ENCODE data around the gene MYO10. TPM values are rescaled to one million over a fixed set of nuclear protein-coding genes. Genes with fewer than 3 reads are reported as not detected.

The MYO10 gene
- total and polyA plus RNA-seq, 4 donors, result 4.8 to 19.8 (median 11.5) TPM

DNA sequence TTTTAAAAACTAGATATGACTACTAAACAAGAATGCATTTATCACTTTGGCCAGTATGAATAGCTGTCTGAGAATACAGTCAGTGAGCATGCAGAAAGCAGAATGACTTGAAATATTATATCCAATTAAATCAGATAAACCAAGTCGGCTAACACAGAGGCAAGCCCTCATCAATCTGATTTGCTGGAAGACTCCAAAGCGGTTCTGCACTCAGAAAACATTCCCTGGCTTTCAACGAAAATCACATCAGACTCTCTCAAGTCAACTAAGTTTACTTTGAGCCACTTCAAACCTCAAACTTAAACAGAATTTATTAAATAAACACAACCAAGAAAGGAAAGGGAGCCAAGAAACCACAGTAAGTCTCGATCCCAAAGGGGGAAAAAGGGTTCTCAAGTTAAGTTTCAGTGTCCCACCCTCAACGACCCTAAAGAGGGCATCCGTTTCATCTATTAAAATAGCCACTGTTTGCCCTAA lies 1.4 kb downstream of the MYO10 start:
- H3K4me1 ChIP-seq (ENCODE audit: control insufficient read depth in 1 of 2, insufficient read depth in 2 of 2, low read length in 2 of 2), result no peaks in the 10 kb centered on the region
- H3K9me3 ChIP-seq (ENCODE audit: control insufficient read depth, low read length), result no peaks in the 10 kb centered on the region
- peak overlapping the region; percentile 31 to 59 for H3K4me3 ChIP-seq (ENCODE audit: low read length in 2 of 2)
- intact Hi-C loops (cut with DNase I), result loop anchor here (2.0 to 10.0 kb wide), 8 partner anchors 63 to 253 kb away; no protein-coding TSS in a partner anchor
- no peak overlapping the region for H3K27ac ChIP-seq (ENCODE audit: low read depth in 1 of 2, low read length in 2 of 2)
- DNase-seq (no peak), ATAC-seq (ENCODE audit: low FRiP score) (no peak)
- H3K36me3 ChIP-seq (ENCODE audit: control insufficient read depth in 1 of 2, insufficient read depth in 2 of 2, low read length in 1 of 2), result no peaks in the 10 kb centered on the region
- 4 to 7% methylated on average over 6 of the region's 6 CpGs for WGBS, 2 donors
- H3K27me3 ChIP-seq (ENCODE audit: control insufficient read depth in 1 of 2, insufficient read depth in 2 of 2, low read length in 1 of 2), result no peaks in the 10 kb centered on the region

GRCh38 chr5:16934123-16934522 lies 2.0 kb downstream of the MYO10 start:
- Histone ChIP-seq H3K27me3 (ENCODE audit: control insufficient read depth in 1 of 2, insufficient read depth in 2 of 2, low read length in 1 of 2) (no peaks in the 10 kb centered on the region), H3K4me1 (ENCODE audit: control insufficient read depth in 1 of 2, insufficient read depth in 2 of 2, low read length in 2 of 2) (no peaks in the 10 kb centered on the region), H3K36me3 (ENCODE audit: control insufficient read depth in 1 of 2, insufficient read depth in 2 of 2, low read length in 1 of 2) (no peaks in the 10 kb centered on the region), H3K4me3 (ENCODE audit: low read length in 2 of 2) (peak overlapping the region in 1 of 2 donors; percentile 50), H3K9me3 (ENCODE audit: control insufficient read depth, low read length) (no peaks in the 10 kb centered on the region), H3K27ac (ENCODE audit: low read depth in 1 of 2, low read length in 2 of 2) (no peak overlapping the region)
- WGBS, 2 donors, result 23 to 27% methylated on average over 11 of the region's 11 CpGs
- peak in 1 of 2 donors; percentile 71 for DNase-seq
- intact Hi-C loops (cut with DNase I), result loop anchor here (2.0 to 10.0 kb wide), 4 partner anchors 67 to 251 kb away; no protein-coding TSS in a partner anchor
- no peak for ATAC-seq (ENCODE audit: low FRiP score)

DNA sequence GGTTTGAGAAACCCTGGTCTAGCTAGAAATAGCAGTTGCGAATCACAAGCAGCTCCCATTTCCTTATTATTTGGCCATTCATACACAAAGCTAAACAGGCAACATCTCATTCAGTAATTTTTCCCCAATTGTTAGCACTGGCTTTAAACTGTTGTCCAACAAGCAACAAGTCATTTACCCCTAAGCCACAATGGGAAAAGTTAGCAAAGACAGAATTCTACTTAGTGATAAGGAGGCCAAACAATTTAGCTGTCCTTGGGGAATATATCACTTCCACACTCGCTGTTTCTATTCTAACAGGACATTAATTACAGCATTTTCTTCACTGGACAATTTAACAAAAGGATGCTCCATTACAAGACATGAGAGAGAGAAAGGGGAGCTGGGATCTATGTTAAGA lies 2.8 kb downstream of the MYO10 start:
- 71 to 84% methylated on average over 2 of the region's 2 CpGs for WGBS, 2 donors
- Histone ChIP-seq H3K27ac (ENCODE audit: low read depth in 1 of 2, low read length in 2 of 2) (no peak overlapping the region), H3K36me3 (ENCODE audit: control insufficient read depth in 1 of 2, insufficient read depth in 2 of 2, low read length in 1 of 2) (no peaks in the 10 kb centered on the region), H3K4me3 (ENCODE audit: low read length in 2 of 2) (no peak overlapping the region), H3K27me3 (ENCODE audit: control insufficient read depth in 1 of 2, insufficient read depth in 2 of 2, low read length in 1 of 2) (no peaks in the 10 kb centered on the region), H3K9me3 (ENCODE audit: control insufficient read depth, low read length) (no peaks in the 10 kb centered on the region), H3K4me1 (ENCODE audit: control insufficient read depth in 1 of 2, insufficient read depth in 2 of 2, low read length in 2 of 2) (no peaks in the 10 kb centered on the region)
- intact Hi-C loops (cut with DNase I), result loop anchor here (10.0 kb wide), 3 partner anchors 119 to 251 kb away; no protein-coding TSS in a partner anchor
- ATAC-seq (ENCODE audit: low FRiP score) (no peak), DNase-seq (no peak)

- Histone ChIP-seq H3K27ac (ENCODE audit: low read depth in 1 of 2, low read length in 2 of 2) (no peak overlapping the region), H3K4me3 (ENCODE audit: low read length in 2 of 2) (no peak overlapping the region), H3K36me3 (ENCODE audit: control insufficient read depth in 1 of 2, insufficient read depth in 2 of 2, low read length in 1 of 2) (no peaks in the 10 kb centered on the region), H3K27me3 (ENCODE audit: control insufficient read depth in 1 of 2, insufficient read depth in 2 of 2, low read length in 1 of 2) (no peaks in the 10 kb centered on the region), H3K4me1 (ENCODE audit: control insufficient read depth in 1 of 2, insufficient read depth in 2 of 2, low read length in 2 of 2) (no peaks in the 10 kb centered on the region), H3K9me3 (ENCODE audit: control insufficient read depth, low read length) (no peaks in the 10 kb centered on the region)
- DNase-seq (no peak), ATAC-seq (ENCODE audit: low FRiP score) (no peak)
- 55 to 61% methylated on average over 3 of the region's 3 CpGs for WGBS, 2 donors
- intact Hi-C loops (cut with DNase I), result loop anchor here (10.0 kb wide), 3 partner anchors 118 to 252 kb away; no protein-coding TSS in a partner anchor
Observed at GRCh38 chr5:16932401-16932800, 3.7 kb downstream of the MYO10 start.

DNA sequence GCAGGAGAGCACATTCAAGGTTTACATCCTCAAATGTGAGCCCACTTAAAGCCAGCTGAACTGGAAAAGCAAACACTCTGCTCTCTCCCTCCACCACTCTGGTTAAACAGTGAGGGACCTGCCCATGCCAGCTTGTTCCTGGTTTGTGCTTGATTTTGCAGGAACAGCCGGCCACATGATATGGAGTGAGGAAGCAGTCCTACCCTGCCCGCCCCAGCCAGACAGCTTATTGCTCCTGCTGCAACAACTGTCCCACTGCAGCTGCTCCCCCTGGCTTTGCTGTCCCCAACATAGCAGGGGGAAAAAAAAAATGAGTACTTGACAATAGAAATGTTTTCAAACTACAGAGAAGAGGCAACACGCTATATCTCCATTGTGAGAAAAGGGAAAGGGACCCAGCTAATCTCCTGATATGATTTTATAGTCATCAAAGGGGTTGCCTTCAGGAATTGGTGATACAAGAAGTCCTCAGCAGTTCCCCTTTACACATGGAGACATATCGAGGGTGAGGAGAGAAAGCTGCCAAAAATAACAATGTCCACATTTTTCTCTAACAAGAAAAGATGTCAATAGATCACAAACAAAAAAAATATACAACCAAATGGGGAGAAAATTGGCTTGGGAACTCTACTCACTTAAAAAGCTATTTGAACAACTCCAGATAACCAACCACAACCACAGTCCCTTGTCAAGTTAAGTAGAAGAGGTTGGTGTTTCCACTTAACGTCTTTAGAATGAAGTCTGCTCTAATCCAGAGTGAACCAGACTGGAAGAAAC lies 4.6 kb downstream of the MYO10 start:
- H3K4me1 ChIP-seq (ENCODE audit: control insufficient read depth in 1 of 2, insufficient read depth in 2 of 2, low read length in 2 of 2), result no peaks in the 10 kb centered on the region
- no peaks in the 10 kb centered on the region for H3K27me3 ChIP-seq (ENCODE audit: control insufficient read depth in 1 of 2, insufficient read depth in 2 of 2, low read length in 1 of 2)
- H3K36me3 ChIP-seq (ENCODE audit: control insufficient read depth in 1 of 2, insufficient read depth in 2 of 2, low read length in 1 of 2), result no peaks in the 10 kb centered on the region
- no peak for DNase-seq
- intact Hi-C loops (cut with DNase I), result loop anchor here (10.0 kb wide), 3 partner anchors 117 to 253 kb away; no protein-coding TSS in a partner anchor
- H3K27ac ChIP-seq (ENCODE audit: low read depth in 1 of 2, low read length in 2 of 2), result no peak overlapping the region
- ATAC-seq (ENCODE audit: low FRiP score), result no peak
- H3K9me3 ChIP-seq (ENCODE audit: control insufficient read depth, low read length), result no peaks in the 10 kb centered on the region
- H3K4me3 ChIP-seq (ENCODE audit: low read length in 2 of 2), result no peak overlapping the region
- 53 to 56% methylated on average over 5 of the region's 5 CpGs for WGBS, 2 donors

GRCh38 chr5:16930496-16930895 lies 5.6 kb downstream of the MYO10 start:
- Histone ChIP-seq H3K4me3 (ENCODE audit: low read length in 2 of 2) (no peak overlapping the region), H3K36me3 (ENCODE audit: control insufficient read depth in 1 of 2, insufficient read depth in 2 of 2, low read length in 1 of 2) (no peaks in the 10 kb centered on the region), H3K4me1 (ENCODE audit: control insufficient read depth in 1 of 2, insufficient read depth in 2 of 2, low read length in 2 of 2) (no peaks in the 10 kb centered on the region), H3K9me3 (ENCODE audit: control insufficient read depth, low read length) (no peaks in the 10 kb centered on the region), H3K27ac (ENCODE audit: low read depth in 1 of 2, low read length in 2 of 2) (no peak overlapping the region), H3K27me3 (ENCODE audit: control insufficient read depth in 1 of 2, insufficient read depth in 2 of 2, low read length in 1 of 2) (no peaks in the 10 kb centered on the region)
- ATAC-seq (ENCODE audit: low FRiP score) (no peak), DNase-seq (no peak)
- intact Hi-C loops (cut with DNase I), result loop anchor here (10.0 kb wide), 3 partner anchors 116 to 254 kb away; no protein-coding TSS in a partner anchor
- WGBS, 2 donors, result 62 to 63% methylated on average over 8 of the region's 8 CpGs

DNA sequence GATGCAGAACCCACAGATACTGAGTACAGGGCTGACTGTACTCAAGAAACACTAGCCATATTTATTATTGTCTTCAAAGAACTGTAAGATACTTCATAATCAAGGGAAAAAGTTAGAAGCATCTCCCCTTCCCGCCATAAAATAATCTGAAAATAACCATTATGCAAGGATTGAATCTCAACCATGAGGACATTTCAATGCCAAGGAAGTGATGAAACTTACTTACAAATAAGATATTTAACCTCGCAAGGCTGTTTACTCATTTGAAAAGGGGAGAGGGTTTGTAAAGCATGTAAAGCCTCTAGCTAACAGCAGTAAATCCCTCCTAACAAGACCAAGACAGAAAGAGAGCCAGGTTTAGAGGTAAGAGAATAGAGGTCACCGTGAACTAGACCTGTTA lies 6.3 kb downstream of the MYO10 start:
- no peak for ATAC-seq (ENCODE audit: low FRiP score)
- Histone ChIP-seq H3K27me3 (ENCODE audit: control insufficient read depth in 1 of 2, insufficient read depth in 2 of 2, low read length in 1 of 2) (no peaks in the 10 kb centered on the region), H3K4me1 (ENCODE audit: control insufficient read depth in 1 of 2, insufficient read depth in 2 of 2, low read length in 2 of 2) (no peaks in the 10 kb centered on the region), H3K36me3 (ENCODE audit: control insufficient read depth in 1 of 2, insufficient read depth in 2 of 2, low read length in 1 of 2) (no peaks in the 10 kb centered on the region), H3K27ac (ENCODE audit: low read depth in 1 of 2, low read length in 2 of 2) (no peak overlapping the region), H3K4me3 (ENCODE audit: low read length in 2 of 2) (no peak overlapping the region), H3K9me3 (ENCODE audit: control insufficient read depth, low read length) (no peaks in the 10 kb centered on the region)
- no peak for DNase-seq
- WGBS, 2 donors, result 89% methylated on average over 3 of the region's 3 CpGs
- intact Hi-C loops (cut with DNase I), result loop anchor here (10.0 kb wide), 3 partner anchors 115 to 255 kb away; no protein-coding TSS in a partner anchor

GRCh38 chr5:16929347-16929746 lies 6.7 kb downstream of the MYO10 start:
- Histone ChIP-seq H3K36me3 (ENCODE audit: control insufficient read depth in 1 of 2, insufficient read depth in 2 of 2, low read length in 1 of 2) (no peaks in the 10 kb centered on the region), H3K27ac (ENCODE audit: low read depth in 1 of 2, low read length in 2 of 2) (no peak overlapping the region), H3K4me1 (ENCODE audit: control insufficient read depth in 1 of 2, insufficient read depth in 2 of 2, low read length in 2 of 2) (no peaks in the 10 kb centered on the region), H3K4me3 (ENCODE audit: low read length in 2 of 2) (no peak overlapping the region), H3K9me3 (ENCODE audit: control insufficient read depth, low read length) (no peaks in the 10 kb centered on the region), H3K27me3 (ENCODE audit: control insufficient read depth in 1 of 2, insufficient read depth in 2 of 2, low read length in 1 of 2) (no peaks in the 10 kb centered on the region)
- WGBS, 2 donors, result 90 to 97% methylated on average over 2 of the region's 2 CpGs
- no peak for ATAC-seq (ENCODE audit: low FRiP score)
- intact Hi-C loops (cut with DNase I), result no loop called here
- no peak for DNase-seq

GRCh38 chr5:16927613-16928012 lies 8.5 kb downstream of the MYO10 start:
- ATAC-seq (ENCODE audit: low FRiP score) (no peak), DNase-seq (no peak)
- Histone ChIP-seq H3K27ac (ENCODE audit: low read depth in 1 of 2, low read length in 2 of 2) (no peak overlapping the region), H3K4me1 (ENCODE audit: control insufficient read depth in 1 of 2, insufficient read depth in 2 of 2, low read length in 2 of 2) (no peaks in the 10 kb centered on the region), H3K36me3 (ENCODE audit: control insufficient read depth in 1 of 2, insufficient read depth in 2 of 2, low read length in 1 of 2) (no peaks in the 10 kb centered on the region), H3K9me3 (ENCODE audit: control insufficient read depth, low read length) (no peaks in the 10 kb centered on the region), H3K4me3 (ENCODE audit: low read length in 2 of 2) (no peak overlapping the region), H3K27me3 (ENCODE audit: control insufficient read depth in 1 of 2, insufficient read depth in 2 of 2, low read length in 1 of 2) (no peaks in the 10 kb centered on the region)
- intact Hi-C loops (cut with DNase I), result no loop called here
- 94% methylated on average over 8 of the region's 8 CpGs for WGBS, 2 donors

All from aorta (tissue), 5 donors.